Fibroblast of lung (primary cell): ENCODE results near the gene TAOK1. TPM values are rescaled to one million over a fixed set of nuclear protein-coding genes. Genes with fewer than 3 reads are reported as not detected.

Experiments
- DNase-seq, 2 donors: peaks; one replicate each; pipeline versions ENCODE4 v3.0.0 to v3.0.0-alpha.2; 2010; ENCODE audit warnings: low read depth in 2 of 2
- H2AFZ ChIP-seq: 2 replicates; pipeline ENCODE4 v1.5.1; 2012; ENCODE audit warnings: low read length, control low read depth, inconsistent platforms
- H3K27ac ChIP-seq: 2 replicates; pipeline ENCODE4 v1.5.1; 2011; ENCODE audit warnings: low read length, control low read depth; ENCODE audit not compliant: insufficient read depth
- H3K27me3 ChIP-seq: 2 replicates; pipeline ENCODE4 v1.5.1; 2011; ENCODE audit warnings: mild to moderate bottlenecking, low read length; ENCODE audit not compliant: control insufficient read depth, insufficient read depth
- H3K36me3 ChIP-seq: 2 replicates; pipeline ENCODE4 v1.5.1; 2011; ENCODE audit warnings: low read length; ENCODE audit not compliant: control insufficient read depth, insufficient read depth
- H3K4me1 ChIP-seq: 2 replicates; pipeline ENCODE4 v1.5.1; 2011; ENCODE audit warnings: low read length; ENCODE audit not compliant: control insufficient read depth, insufficient read depth; ENCODE audit errors: extremely low read depth
- H3K4me2 ChIP-seq: 2 replicates; pipeline ENCODE4 v1.5.1; 2011; ENCODE audit warnings: low read length, control low read depth; ENCODE audit not compliant: insufficient read depth; ENCODE audit errors: extremely low read depth
- H3K4me3 ChIP-seq, 4 experiments: fragments of 200-600 bp in 1 of 4; sonication (generic) in 1 of 4; replicated peaks in 1 of 4; 2 replicates each; pipeline ENCODE4 v1.5.1; 2011 to 2016; ENCODE audit warnings: low read length in 4 of 4, low read depth in 3 of 4, mild to moderate bottlenecking in 3 of 4, control low read depth in 2 of 4, inconsistent platforms in 1 of 4, mixed read lengths in 1 of 4; ENCODE audit not compliant: insufficient read depth in 1 of 4; ENCODE audit errors: control extremely low read depth in 1 of 4
- H3K79me2 ChIP-seq: 2 replicates; pipeline ENCODE4 v1.5.1; 2012; ENCODE audit warnings: mild to moderate bottlenecking, low read length, inconsistent platforms; ENCODE audit not compliant: control insufficient read depth, insufficient read depth
- H3K9ac ChIP-seq: 2 replicates; pipeline ENCODE4 v1.5.1; 2011; ENCODE audit warnings: mild to moderate bottlenecking, low read length, control low read depth; ENCODE audit not compliant: insufficient read depth
- H3K9me3 ChIP-seq: 2 replicates; pipeline ENCODE4 v1.5.1; 2012; ENCODE audit warnings: low read depth, low read length; ENCODE audit not compliant: control insufficient read depth, insufficient read depth
- H4K20me1 ChIP-seq: 2 replicates; pipeline ENCODE4 v1.5.1; 2011; ENCODE audit warnings: low read length; ENCODE audit not compliant: control insufficient read depth, insufficient read depth; ENCODE audit errors: extremely low read depth
- EZH2 ChIP-seq: IDR thresholded peaks from 2 replicates; pipeline ENCODE4 v1.5.1; 2012; ENCODE audit warnings: low read length, control low read depth, mild to moderate bottlenecking; ENCODE audit errors: missing control alignments
- polyA plus RNA-seq, 2 donors: library from polyadenylated mRNA; depleted of rRNA in 1 of 2; stranded (reverse) in 1 of 2; unstranded in 1 of 2; fragments of >200 nt; gene quantifications; 2 replicates each; pipeline ENCODE4 v1.2.1, GENCODE V29; 2011 to 2012; ENCODE audit warnings: missing spikeins in 1 of 2
- total RNA-seq: library from RNA; depleted of rRNA; stranded (reverse); fragments of >200 nt; gene quantifications from 2 replicates; pipeline ENCODE4 v1.2.1, GENCODE V29; 2014
- TF ChIP-seq, protein P1 (sequence below), 2 donors: IDR thresholded peaks in 1 of 2; conservative IDR thresholded peaks in 1 of 2; 1 replicate in 1 of 2; 2 replicates in 1 of 2; pipeline ENCODE4 v1.5.1; 2011 to 2012; ENCODE audit warnings: low read length in 2 of 2, control low read depth in 1 of 2, inconsistent platforms in 1 of 2, low read depth in 1 of 2, mild to moderate bottlenecking in 1 of 2

The TAOK1 gene
- total and polyA plus RNA-seq, 2 donors (not counting 1 experiment from before 2014, with no cell fraction given): 35.1 to 62.8 TPM

GRCh38 chr17:29571486-29571882 is 181.3 kb downstream of the TAOK1 start:
- H3K9me3 ChIP-seq: no peaks in the 10 kb centered on the region
- no peak overlapping the region for H3K27ac ChIP-seq
- H3K36me3 ChIP-seq: peaks cover 32% of the 10 kb centered on the region

DNA sequence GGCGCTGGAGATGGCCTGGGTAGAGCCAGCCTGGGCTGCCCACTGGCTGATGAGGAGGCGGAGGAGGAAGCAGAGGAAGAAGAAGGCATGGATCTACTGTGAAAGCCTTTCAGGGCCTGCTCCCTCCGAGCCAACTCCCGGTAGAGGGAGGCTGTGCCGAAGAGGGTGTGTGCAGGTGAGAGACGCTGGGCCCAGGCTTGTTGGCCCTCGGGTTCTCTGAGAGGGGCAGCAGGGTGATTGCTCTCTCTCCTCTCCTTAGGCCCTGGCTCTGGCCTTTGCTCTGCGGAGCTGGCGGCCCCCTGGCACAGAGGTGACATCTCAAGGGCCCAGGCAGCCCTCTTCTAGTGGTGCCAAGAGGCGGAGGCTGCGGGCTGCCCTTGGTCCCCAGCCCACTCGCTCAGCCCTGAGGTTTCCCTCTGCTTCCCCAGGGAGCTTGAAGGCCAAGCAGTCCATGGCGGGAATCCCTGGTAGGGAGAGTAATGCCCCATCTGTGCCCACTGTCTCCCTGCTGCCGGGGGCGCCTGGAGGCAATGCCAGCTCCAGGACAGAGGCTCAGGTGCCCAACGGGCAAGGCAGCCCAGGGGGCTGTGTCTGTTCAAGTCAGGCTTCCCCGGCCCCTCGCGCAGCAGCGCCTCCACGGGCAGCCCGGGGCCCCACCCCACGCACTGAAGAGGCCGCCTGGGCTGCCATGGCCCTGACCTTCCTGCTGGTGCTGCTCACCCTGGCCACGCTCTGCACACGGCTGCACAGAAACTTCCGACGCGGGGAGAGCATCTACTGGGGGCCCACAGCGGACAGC is 181.9 kb downstream of the TAOK1 start:
- Histone ChIP-seq H3K27ac (no peak overlapping the region), H3K4me1 (peaks cover 10% of the 10 kb centered on the region), H3K27me3 (no peaks in the 10 kb centered on the region), H3K9me3 (no peaks in the 10 kb centered on the region), H3K4me3 (no peak overlapping the region), H4K20me1 (no peaks in the 10 kb centered on the region), H2AFZ (no peak overlapping the region), H3K36me3 (peaks cover 37% of the 10 kb centered on the region), H3K79me2 (no peaks in the 10 kb centered on the region), H3K4me2 (peak overlapping the region; percentile 35), H3K9ac (peak overlapping the region; percentile 7)
- no peak for TF ChIP-seq EZH2
- TF ChIP-seq, protein P1, sequence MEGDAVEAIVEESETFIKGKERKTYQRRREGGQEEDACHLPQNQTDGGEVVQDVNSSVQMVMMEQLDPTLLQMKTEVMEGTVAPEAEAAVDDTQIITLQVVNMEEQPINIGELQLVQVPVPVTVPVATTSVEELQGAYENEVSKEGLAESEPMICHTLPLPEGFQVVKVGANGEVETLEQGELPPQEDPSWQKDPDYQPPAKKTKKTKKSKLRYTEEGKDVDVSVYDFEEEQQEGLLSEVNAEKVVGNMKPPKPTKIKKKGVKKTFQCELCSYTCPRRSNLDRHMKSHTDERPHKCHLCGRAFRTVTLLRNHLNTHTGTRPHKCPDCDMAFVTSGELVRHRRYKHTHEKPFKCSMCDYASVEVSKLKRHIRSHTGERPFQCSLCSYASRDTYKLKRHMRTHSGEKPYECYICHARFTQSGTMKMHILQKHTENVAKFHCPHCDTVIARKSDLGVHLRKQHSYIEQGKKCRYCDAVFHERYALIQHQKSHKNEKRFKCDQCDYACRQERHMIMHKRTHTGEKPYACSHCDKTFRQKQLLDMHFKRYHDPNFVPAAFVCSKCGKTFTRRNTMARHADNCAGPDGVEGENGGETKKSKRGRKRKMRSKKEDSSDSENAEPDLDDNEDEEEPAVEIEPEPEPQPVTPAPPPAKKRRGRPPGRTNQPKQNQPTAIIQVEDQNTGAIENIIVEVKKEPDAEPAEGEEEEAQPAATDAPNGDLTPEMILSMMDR (conservative IDR thresholded peaks at IDR 0.05 in 1 of 2, IDR thresholded peaks at IDR 0.05 in 1 of 2; ENCODE audit: low read depth in 1 of 2, low read length in 2 of 2): no peak
- no peak for DNase-seq

More at GRCh38 chr17:29571486-29571882, 181.3 kb downstream of the TAOK1 start:
- Histone ChIP-seq H3K9ac (no peak overlapping the region), H3K4me2 (no peak overlapping the region), H3K27me3 (no peaks in the 10 kb centered on the region), H4K20me1 (no peaks in the 10 kb centered on the region), H3K4me3 (no peak overlapping the region), H3K4me1 (peaks cover 10% of the 10 kb centered on the region), H2AFZ (no peak overlapping the region), H3K79me2 (no peaks in the 10 kb centered on the region)
- no peak for TF ChIP-seq EZH2
- TF ChIP-seq, protein P1 (conservative IDR thresholded peaks at IDR 0.05 in 1 of 2, IDR thresholded peaks at IDR 0.05 in 1 of 2; ENCODE audit: low read depth in 1 of 2, low read length in 2 of 2): no peak
- DNase-seq: no peak

DNA sequence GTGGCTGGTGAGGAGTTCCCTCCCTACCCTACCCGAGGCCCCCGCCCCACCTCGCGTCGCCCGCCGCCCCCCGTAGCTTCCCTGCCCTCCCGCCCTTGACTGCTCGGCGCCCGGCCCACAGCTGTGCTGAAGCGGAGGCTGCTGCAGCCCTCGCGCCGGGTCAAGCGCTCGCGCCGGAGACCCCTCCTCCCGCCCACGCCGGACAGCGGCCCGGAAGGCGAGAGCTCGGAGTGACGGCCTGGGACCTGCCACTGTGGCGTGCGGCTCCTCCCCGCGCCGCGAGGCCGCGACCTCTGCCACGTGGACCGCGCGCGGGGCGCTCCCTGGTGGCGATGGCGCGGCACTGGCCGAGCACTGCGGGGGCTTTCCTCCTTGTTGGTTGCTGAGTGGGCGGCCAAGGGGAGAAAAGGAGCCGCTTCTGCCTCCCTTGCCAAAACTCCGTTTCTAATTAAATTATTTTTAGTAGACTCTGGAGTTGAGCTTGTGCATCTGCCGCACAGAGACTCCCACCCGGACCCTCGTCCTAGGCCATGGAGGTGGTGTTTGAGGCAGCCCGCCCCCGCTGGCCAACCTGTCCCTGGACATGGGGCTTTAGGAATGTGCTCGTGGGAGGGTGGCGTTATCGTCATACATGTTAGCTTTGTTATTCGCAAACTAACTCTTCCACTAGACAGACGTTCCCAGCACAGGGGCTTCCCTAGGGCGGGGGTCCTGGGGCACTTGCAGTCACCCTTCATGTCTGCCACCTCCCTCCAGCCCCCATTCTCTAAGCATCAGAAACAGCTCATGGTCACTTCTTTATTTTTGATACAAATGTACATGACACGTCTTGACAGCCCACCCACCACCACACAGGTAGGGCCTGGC is 182.8 kb downstream of the TAOK1 start:
- H3K36me3 ChIP-seq: peaks cover 37% of the 10 kb centered on the region
- H3K27ac ChIP-seq: no peak overlapping the region
- peak; percentile 47 to 66 for DNase-seq
- H3K9me3 ChIP-seq: no peaks in the 10 kb centered on the region
- no peak overlapping the region for H2AFZ ChIP-seq
- TF ChIP-seq, protein P1 (conservative IDR thresholded peaks at IDR 0.05 in 1 of 2, IDR thresholded peaks at IDR 0.05 in 1 of 2; ENCODE audit: low read depth in 1 of 2, low read length in 2 of 2): peak; percentile 52 to 59
- TF ChIP-seq EZH2: no peak
- H3K4me1 ChIP-seq: peaks cover 12% of the 10 kb centered on the region
- peak overlapping the region; percentile 25 for H3K4me2 ChIP-seq
- no peak overlapping the region for H3K9ac ChIP-seq
- H3K79me2 ChIP-seq: no peaks in the 10 kb centered on the region
- no peaks in the 10 kb centered on the region for H4K20me1 ChIP-seq
- H3K4me3 ChIP-seq: peak overlapping the region in 1 of 4 experiments; percentile 19
- no peaks in the 10 kb centered on the region for H3K27me3 ChIP-seq
